ENCODE data around the gene COMP. TPM values are rescaled to one million over a fixed set of nuclear protein-coding genes. Genes with fewer than 3 reads are reported as not detected.

Gene COMP
- total RNA-seq, 1 donor from 2014 or later, result 21.2 TPM

DNA sequence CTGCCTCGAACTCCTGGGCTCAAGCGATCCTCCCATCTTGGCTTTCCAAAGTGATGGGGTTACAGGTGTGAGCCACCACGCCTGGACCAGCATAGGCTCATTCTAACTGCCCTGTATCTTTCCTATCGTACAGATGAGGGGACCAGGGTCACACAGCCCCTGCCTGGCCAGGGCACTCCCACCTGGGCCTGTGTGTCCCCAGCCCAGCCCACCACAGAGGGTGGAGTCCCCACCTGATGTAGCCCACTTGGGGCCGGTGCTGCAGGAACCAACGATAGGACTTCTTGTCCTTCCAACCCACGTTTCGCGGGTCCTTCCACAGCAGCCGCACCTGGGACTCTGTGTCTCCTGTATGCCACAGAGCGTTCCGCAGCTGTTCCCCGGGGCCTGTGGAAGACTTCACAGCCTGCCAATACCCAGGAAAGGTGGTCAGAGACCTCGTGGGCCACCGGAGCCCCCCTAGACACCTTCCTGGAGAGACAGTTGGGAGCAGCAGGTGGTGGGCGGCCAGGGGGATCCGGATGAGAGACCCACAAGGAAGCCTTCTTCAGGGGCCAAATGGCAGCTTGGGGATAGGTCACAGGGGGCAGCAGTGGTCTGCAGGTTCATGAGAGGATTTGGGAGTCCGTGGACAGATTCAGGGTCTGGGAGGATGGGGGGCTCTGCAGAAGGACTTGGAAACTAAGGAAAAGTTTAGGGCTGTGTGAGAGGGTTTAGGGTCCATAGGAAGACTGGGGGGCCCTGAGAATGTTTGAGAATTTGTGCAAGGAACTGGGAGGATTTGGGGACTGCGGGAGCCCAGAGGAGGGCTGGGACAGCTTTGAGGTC lies 6.9 kb downstream of the COMP start:
- no peak for DNase-seq (ENCODE audit: low spot score)

DNA sequence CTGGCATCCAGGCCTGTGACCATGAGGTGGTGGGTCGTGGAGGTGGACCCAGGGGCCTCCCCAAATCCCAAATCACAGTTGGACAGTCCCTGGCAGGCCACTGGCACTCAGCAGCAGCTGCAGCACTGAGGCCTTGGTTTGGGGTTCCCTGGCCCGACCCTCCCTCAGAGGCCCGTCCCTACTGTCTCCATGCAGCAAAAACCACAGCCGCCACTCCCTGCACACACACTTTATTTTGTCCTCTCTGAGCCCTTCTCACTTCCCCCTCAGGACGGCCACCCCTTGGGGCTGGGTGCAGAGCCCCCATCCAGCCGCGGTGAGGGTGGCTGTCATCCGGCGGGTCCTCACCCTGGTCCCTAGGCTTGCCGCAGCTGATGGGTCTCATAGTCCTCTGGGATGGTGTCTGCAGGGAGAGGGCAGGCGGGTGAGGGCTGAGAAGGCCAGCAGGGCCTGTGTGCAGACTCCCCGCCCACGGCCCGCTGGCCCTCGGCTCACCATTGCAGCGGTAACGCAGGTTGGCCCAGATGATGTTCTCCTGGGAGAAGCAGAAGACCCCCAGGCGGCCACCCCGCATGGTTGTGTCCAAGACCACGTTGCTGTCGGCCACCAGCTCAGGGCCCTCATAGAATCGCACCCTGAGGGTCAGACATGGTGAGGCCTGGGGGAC lies 8.4 kb downstream of the COMP start:
- no peak for DNase-seq (ENCODE audit: low spot score)

DNA sequence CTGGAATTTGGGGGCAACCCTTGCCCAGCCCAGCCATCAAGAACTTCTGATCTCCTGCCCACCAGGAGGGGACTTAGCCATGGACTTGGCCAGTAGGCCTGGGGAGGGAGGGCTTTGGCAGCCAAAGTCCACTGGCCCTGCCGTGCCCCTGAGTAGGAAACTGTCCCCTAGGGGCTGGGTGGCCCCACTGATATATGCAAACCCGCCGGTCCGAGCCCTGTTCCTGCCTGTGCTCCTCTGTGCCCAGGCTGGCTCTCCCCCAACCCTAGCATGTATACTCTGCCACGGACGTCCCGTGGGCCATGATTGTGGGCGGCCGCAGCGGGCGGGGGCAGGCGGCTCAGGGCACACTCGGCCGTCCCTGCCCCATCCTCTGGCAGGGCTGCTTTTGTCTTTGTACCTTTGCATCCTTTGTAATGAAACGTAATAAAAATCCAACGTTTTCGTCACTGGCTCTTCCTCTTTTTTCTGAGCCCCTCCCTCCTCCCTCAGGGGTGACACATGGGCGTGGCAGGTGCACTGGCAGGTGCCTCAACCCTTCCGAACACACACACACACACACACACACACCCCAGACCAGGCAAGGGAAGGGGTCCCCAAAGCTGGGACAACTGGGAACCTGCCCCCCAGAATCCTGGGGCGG lies 9.1 kb downstream of the COMP start:
- DNase-seq (ENCODE audit: low spot score), result no peak

DNA sequence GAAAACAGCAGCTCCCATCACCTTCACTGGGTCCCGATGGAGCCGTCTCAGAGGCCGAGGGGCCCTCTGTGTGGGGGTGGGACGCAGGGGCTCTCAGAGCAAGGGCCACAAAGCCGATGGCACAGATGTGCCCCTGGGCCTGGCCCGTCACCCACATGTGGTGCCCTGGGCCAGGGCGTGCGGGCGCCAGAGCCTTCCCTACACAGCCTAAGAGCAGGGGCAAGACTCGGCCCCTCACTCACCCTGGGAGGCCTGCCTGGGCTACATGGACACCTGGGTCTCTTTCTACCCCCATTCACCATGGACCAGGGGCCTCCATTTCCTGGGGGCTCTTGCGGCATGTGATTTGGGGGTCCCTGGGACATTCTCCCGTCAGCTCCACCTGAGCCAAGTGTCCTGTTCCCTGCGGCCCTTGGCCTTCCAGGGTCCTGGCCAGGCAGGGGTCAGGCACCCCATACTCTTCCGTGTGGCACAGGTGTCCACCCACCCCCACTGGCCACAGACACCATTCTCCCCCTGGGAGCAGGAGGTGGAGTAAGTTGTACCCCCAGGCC lies 10.0 kb downstream of the COMP start:
- DNase-seq (ENCODE audit: low spot score), result no peak

DNA sequence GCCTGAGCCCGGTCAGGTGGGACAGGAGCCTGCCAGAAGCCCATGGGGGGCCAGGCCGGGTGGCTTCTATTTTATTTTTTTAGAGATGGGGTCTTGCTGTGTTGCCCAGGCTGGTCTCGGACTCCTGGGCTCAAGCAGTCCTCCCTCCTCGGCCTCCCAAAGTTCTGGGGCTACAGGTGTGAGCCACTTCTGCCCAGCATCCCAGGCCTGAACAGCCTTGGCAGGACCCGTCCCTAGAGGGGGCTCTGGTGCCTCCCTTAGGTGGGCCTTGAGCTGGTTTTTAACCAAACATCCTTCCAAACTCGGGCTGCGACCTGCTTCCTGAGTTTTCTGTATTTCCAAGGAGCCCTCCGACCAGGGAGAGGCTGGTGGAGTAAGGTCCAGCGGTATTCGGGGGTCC lies 10.5 kb downstream of the COMP start:
- DNase-seq (ENCODE audit: low spot score), result no peak

DNA sequence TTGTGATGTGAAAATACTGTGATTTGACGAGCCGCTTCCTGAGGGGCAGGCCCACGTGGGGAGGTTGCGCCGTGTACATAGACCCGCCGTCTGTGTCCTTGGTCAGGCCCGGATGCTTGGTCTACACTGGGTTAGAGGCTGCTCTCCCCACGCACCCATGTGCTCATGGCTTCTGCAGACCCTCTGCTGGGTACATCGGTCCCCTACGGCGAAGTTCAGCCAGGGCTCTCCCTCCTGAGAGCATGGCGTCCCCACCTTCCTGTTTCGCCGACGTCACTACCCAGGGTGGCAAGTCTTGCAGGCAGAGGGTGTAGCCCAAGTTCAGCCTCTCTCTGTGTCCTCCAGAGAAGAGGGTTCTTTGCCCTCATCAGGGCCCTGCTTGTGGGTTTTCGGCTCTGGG lies 11.0 kb downstream of the COMP start:
- no peak for DNase-seq (ENCODE audit: low spot score)

DNA sequence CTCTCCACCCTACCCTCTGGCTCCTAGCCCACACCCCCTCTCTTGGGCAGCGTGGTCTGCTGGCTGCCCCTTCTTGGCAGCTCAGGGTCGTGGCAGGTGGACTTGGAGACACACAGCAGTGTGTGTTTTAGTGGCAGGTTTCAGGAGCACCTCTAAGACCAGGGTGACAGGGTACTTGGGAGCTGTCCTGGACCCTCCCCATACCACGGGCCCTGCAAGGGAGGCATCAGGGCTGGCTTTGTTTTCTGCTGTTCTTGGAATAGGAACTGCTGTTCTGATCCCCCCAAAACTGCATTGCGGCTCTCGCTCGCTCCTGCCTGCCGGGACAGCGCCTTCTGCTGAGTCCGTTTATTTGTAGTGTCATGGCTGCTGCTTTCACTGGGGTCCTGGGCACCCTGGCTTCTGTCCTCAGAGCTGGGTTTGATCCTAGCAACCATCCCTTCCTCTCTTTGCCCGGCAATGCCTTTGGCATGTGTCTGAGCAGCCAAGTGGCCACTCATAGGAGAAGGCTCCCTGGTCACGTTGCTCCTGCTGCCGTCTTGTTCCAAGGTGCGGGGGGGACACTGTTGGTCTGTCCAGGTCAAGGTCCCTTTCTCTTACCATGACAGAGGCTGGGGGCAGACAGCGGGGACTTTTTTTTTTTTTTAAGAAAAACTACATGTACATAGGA lies 12.1 kb downstream of the COMP start:
- no peak for DNase-seq (ENCODE audit: low spot score)

DNA sequence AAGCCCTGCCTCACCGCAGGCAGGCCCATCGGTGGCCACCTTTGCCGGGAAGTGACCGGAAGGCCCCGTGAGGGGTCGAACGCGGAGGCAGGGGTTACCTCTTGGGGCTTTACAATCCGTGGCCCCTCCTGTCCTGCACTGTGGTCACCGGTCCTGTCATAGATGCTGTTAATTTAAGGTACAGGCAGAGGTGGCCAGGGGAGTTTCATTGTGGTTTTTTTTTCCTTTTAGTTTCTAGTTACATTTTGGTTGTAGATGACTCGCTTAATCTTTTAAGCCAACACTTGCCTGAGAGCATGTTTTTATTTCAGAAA lies 13.1 kb downstream of the COMP start:
- no peak for DNase-seq (ENCODE audit: low spot score)

DNA sequence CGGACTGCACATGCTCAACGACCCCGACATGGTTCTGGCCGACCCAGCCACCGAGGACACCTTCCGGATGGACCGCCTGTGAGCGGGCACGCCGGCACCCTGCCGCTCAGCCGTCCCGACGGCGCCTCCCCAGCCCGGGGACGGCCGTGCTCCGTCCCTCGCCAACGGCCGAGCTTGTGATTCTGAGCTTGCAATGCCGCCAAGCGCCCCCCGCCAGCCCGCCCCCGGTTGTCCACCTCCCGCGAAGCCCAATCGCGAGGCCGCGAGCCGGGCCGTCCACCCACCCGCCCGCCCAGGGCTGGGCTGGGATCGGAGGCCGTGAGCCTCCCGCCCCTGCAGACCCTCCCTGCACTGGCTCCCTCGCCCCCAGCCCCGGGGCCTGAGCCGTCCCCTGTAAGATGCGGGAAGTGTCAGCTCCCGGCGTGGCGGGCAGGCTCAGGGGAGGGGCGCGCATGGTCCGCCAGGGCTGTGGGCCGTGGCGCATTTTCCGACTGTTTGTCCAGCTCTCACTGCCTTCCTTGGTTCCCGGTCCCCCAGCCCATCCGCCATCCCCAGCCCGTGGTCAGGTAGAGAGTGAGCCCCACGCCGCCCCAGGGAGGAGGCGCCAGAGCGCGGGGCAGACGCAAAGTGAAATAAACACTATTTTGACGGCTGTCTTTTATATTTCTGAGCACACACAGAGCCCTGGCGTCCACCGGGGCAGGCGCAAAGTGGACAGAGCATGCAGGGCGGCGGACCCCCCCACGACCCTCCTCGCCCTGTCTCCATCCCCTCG lies 13.6 kb downstream of the COMP start:
- DNase-seq (ENCODE audit: low spot score), result no peak

DNA sequence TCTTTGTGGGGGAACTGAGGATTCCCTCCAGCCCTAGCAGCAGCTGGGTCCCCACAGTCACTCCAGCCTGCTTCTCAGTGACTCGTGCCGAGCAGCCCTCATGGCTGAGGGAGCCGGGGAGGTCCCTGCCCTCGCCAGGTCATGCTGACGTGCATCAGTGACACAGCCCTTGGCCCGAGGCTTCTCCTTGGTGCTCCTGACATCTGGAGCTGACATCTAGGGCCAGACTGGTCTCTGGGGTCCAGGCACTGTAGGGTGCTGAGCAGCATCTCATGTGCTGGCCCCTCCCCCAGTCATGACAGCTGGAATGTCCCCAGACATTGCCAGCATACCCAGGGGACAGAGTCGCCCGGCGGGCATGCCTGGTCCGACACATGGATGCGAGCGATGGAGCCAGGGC lies 14.4 kb downstream of the COMP start:
- DNase-seq (ENCODE audit: low spot score), result no peak

DNA sequence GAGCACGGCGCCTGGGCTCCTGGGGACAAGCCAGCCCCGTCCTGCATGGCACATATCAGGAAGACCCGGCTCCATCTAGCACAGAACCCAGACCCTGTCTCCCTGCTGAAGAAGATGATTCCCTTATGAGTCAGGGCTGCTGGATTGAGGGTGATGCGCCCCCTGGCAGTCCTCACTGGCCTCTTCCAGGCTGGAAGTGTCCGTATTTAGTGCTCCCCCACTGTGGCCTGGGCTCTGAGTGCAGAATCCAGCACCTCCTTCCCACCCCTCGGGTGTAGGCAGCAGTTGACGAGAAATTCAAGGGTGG lies 14.9 kb downstream of the COMP start:
- DNase-seq (ENCODE audit: low spot score), result no peak

DNA sequence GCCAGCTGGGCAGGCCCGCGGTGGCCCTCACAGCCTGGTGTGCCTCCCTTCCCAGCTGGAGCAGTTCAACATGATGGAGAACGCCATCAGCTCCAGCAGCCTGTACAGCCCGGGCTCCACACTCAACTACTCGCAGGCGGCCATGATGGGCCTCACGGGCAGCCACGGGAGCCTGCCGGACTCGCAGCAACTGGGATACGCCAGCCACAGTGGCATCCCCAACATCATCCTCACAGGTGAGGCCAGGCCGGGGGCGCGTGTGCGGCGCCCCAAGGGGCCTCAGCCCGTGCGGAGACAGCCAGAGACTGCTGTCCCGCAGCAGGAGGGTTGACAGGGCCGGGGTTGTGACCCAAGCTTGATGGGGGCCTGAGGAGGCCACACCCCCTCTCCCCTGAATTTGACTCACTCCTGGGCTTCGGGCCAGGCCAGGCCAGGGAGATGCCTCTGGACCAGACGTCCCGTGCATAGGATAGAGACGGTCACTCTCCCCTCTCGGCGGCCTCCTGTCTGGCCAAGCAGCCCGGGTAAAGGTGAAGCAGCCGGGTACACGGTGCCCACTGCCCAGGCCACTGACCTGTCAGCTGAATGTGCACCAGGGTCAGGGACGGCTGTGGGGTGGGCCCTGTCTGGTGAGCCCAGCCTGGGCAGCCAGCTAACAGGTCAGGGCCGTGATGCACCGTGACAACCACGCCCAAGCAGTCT lies 15.4 kb downstream of the COMP start:
- DNase-seq (ENCODE audit: low spot score), result no peak

DNA sequence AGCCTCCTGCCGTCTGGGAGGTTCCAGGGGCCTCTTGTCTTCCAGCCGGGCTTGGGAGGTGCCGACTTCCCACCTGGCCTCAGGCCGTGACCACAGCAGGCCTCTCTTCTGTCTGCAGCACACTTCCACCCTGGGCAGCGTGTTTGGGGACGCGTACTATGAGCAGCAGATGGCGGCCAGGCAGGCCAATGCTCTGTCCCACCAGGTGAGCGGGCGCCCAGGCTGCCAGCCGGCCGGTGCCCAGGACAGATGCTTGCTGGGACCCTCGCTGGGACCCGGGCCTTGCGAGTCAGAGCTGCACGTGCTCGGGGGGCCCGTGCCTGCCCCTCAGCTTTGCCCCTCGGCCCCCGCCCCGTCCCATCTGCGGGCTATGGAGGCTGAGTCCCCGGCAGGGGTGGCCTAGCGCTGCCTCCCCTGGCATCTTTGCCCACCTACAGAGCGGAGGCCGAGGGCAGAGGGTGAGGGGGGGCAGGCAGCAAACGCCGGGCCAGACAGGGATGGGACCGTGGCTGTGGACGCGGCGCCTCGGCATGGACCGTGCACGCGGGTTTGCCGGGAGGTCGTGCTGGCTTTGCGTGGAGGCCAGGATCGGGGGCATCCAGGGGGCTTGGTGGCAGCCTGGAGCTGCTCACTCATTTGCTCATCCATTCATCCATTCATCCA lies 16.2 kb downstream of the COMP start:
- no peak for DNase-seq (ENCODE audit: low spot score)

DNA sequence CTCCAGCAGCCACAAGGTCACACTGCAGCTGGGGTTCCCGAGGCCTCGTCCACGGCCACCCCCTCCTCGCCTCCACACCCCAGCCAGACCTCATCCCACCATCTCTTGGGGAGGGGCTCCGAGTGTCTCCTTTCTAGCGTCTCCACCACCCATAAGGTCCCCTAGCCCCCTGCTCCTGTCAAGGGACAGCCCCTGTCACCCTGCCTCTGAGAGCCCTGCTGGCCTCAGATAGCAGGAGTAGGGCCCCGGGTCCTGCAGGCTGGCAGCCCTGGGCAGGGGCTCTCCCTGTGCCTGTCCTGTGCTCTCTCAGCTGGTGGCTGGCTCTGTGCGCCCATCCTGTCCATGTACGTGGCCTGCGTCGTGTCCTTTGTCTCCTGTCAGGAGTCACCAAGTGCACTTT lies 17.0 kb downstream of the COMP start:
- DNase-seq (ENCODE audit: low spot score), result no peak

DNA sequence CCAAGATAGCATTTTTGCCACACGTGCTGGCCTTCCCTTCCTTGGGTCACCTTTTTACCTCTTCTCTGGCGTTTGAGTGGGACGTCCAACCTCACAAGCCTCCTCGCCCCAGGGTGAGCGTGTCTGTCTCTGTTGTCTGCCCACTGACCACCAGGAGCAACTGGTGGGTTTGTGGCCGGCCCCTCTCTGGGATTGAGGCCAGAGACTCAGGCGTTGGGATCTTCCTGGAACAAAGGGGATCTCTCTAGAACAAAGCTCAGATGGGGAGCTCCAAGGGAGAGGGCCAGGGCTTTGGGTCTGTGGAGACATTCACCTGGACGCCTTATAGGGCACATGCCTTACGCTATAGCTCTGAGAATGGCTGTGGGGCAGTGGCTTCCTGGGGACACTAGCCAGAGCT lies 17.4 kb downstream of the COMP start:
- no peak for DNase-seq (ENCODE audit: low spot score)

DNA sequence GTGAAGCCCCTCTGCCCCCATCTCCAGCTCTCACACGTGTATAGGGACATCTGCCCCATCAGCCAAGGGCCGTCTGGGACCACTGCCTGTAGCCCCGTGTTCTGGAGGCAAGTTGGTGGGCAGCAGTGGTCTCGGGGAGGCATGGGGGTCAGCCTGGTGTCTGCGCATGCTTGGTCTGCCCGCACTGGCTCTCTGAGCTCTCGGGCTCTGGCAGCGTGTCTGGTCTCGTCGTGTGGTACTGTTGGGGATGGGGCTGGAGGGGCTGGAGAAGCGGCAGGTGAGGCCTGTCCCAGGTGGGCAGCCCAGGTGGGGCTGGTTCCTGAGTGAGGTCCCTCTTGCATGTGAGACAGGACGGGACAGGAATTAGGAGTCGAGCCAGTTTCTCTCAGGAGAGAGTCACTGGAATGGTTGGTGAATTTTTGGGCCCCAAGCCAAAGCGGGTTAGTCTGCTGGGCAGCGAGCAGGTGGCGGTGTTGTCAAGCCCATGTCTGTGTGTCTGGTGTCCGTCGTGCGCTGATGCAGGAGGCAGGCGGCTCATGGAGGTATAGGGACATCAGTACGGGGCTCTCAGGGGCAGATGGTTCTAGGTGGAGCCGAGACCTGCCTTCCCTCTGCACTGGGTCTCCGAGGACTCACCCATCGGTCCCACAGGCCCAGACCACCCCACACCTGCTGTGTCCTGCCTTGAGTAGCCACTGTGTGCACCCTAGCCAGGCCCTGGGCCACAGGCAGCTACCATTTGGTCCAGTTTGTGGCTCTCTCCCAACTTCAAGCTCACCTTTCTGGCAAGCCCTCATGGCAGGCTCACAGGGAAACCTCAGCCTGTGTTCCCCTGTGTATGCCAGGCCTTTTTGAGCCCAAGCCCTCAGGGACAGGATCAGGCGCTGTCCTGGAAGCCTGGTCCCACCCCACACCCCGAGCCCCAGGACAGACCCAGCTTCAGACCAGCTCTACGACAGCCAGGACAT lies 18.2 kb downstream of the COMP start:
- no peak for DNase-seq (ENCODE audit: low spot score)

DNA sequence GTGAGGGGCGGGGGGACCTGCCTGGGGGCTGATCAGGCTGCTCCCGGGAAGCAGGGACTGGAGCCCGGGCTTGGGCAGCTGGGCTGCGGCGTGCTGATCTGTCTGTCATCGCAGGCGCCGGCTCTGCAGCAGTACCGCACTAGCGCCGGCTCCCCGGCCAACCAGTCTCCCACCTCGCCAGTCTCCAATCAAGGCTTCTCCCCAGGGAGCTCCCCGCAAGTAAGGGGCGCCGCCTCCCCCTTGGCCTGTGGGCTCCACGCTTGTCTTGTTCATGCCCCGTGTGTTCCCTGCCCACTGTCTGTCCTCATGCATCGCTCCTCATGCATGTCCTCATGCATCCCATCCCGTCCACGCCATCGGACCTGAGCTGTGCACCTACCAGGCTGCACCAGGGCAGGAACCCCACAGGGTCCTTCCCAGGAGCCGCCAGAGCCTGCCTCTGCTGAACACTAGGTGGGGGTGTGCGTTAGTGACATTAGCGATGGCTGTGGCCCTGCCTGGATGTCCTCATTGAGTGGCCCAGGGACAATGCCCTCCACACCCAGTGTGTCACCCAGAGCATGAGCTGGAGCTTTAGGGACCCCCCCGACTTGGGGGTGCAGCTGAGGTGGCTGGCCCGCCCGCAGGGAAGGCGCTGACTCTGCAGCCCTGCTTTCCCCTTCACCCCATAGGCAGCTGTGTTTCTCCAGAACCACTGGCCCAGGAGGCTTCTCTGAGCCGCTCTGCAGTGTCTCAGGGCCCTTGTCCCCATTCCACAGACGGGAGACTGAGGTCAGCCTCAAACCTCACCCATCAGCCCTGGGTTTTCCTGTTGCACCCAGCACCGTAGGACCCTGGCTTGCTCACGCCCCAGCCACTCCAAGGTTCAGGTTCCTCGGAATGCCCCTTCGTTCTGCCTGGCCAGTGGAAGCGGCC lies 19.5 kb downstream of the COMP start:
- DNase-seq (ENCODE audit: low spot score), result no peak
